Glutamatergic neuron (in vitro differentiated cells): ENCODE measurements around the gene ZFP1. TPM values are rescaled to one million over a fixed set of nuclear protein-coding genes. Genes with fewer than 3 reads are reported as not detected.

Source experiments
- DNase-seq: peaks from one replicate; pipeline ENCODE4 v3.0.0; 2022
- H3K27ac Mint-ChIP-seq: one replicate; pipeline ENCODE4 v1.8.0; 2020; ENCODE audit warnings: mild to moderate bottlenecking, mixed read lengths, inconsistent platforms; ENCODE audit not compliant: unreplicated experiment
- H3K27me3 Mint-ChIP-seq: one replicate; pipeline ENCODE4 v1.8.0; 2020; ENCODE audit warnings: mild to moderate bottlenecking, moderate library complexity, mixed read lengths, inconsistent platforms; ENCODE audit not compliant: unreplicated experiment
- H3K36me3 Mint-ChIP-seq: one replicate; pipeline ENCODE4 v1.8.0; 2020; ENCODE audit warnings: mild to moderate bottlenecking, mixed read lengths, inconsistent platforms; ENCODE audit not compliant: unreplicated experiment
- H3K4me1 Mint-ChIP-seq: one replicate; pipeline ENCODE4 v1.8.0; 2020; ENCODE audit warnings: mild to moderate bottlenecking, low read depth, mixed read lengths, inconsistent platforms; ENCODE audit not compliant: unreplicated experiment
- H3K4me3 Mint-ChIP-seq: one replicate; pipeline ENCODE4 v1.8.0; 2020; ENCODE audit warnings: mild to moderate bottlenecking, mixed read lengths, inconsistent platforms; ENCODE audit not compliant: unreplicated experiment
- H3K9me3 Mint-ChIP-seq: one replicate; pipeline ENCODE4 v1.8.0; 2020; ENCODE audit warnings: mild to moderate bottlenecking, moderate library complexity, mixed read lengths, inconsistent platforms; ENCODE audit not compliant: unreplicated experiment
- CTCF ChIP-seq: fragments of 200-600 bp; sonication (generic); IDR thresholded peaks from one replicate; pipeline ENCODE4 v1.5.0; 2021; ENCODE audit not compliant: partially characterized antibody, unreplicated experiment
- total RNA-seq: library from RNA; stranded (reverse); fragmentation: NEBNext Ultra II Directional; extraction: Animal tissue kit (Norgen Biotek cat#: 25700); gene quantifications from one replicate; pipeline ENCODE4 v1.2.1, GENCODE V29; 2021; ENCODE audit not compliant: unreplicated experiment

ZFP1 gene
- total RNA-seq, 1 donor from 2014 or later = 16.1 TPM

GRCh38 chr16:75176926-75177325 lies 28.6 kb downstream of the ZFP1 start:
- Mint-ChIP-seq H3K9me3 (peaks cover 15% of the 10 kb centered on the region), H3K36me3 (peaks cover 57% of the 10 kb centered on the region), H3K4me3 (no peak overlapping the region), H3K4me1 (no peaks in the 10 kb centered on the region), H3K27me3 (no peaks in the 10 kb centered on the region), H3K27ac (no peak overlapping the region)
- DNase-seq = no peak
- no peak for TF ChIP-seq CTCF

- TF ChIP-seq CTCF = no peak
- Mint-ChIP-seq H3K9me3 (peaks cover 10% of the 10 kb centered on the region), H3K36me3 (peaks cover 36% of the 10 kb centered on the region), H3K27me3 (no peaks in the 10 kb centered on the region), H3K4me3 (no peak overlapping the region), H3K27ac (no peak overlapping the region), H3K4me1 (no peaks in the 10 kb centered on the region)
- DNase-seq = no peak
Measured at GRCh38 chr16:75179208-75179607, 30.9 kb downstream of the ZFP1 start.

- no peak for DNase-seq
- no peak for TF ChIP-seq CTCF
- Mint-ChIP-seq H3K4me1 (no peaks in the 10 kb centered on the region), H3K36me3 (peaks cover 27% of the 10 kb centered on the region), H3K9me3 (peaks cover 16% of the 10 kb centered on the region), H3K4me3 (no peak overlapping the region), H3K27ac (no peak overlapping the region), H3K27me3 (peaks cover 4% of the 10 kb centered on the region)
Measured at GRCh38 chr16:75181630-75182029, 33.3 kb downstream of the ZFP1 start.

- DNase-seq = no peak
- no peak for TF ChIP-seq CTCF
- Mint-ChIP-seq H3K27ac (no peak overlapping the region), H3K4me3 (no peak overlapping the region), H3K4me1 (no peaks in the 10 kb centered on the region), H3K27me3 (peaks cover 8% of the 10 kb centered on the region), H3K36me3 (peaks cover 17% of the 10 kb centered on the region), H3K9me3 (peaks cover 15% of the 10 kb centered on the region)
Measured at GRCh38 chr16:75188832-75189477, 40.6 kb downstream of the ZFP1 start.

GRCh38 chr16:75189638-75190245 lies 41.4 kb downstream of the ZFP1 start:
- peaks cover 8% of the 10 kb centered on the region for H3K27me3 Mint-ChIP-seq
- H3K9me3 Mint-ChIP-seq = peaks cover 13% of the 10 kb centered on the region
- no peak for TF ChIP-seq CTCF
- no peaks in the 10 kb centered on the region for H3K4me1 Mint-ChIP-seq
- no peak overlapping the region for H3K27ac Mint-ChIP-seq
- DNase-seq = no peak
- peaks cover 17% of the 10 kb centered on the region for H3K36me3 Mint-ChIP-seq
- no peak overlapping the region for H3K4me3 Mint-ChIP-seq
